Measurements from ENCODE around the gene NRP1. TPM values are rescaled to one million over a fixed set of nuclear protein-coding genes. Genes with fewer than 3 reads are reported as not detected.

NRP1 gene
- total and polyA plus RNA-seq, 4 donors = 14.6 to 55.6 (median 37.8) TPM

DNA sequence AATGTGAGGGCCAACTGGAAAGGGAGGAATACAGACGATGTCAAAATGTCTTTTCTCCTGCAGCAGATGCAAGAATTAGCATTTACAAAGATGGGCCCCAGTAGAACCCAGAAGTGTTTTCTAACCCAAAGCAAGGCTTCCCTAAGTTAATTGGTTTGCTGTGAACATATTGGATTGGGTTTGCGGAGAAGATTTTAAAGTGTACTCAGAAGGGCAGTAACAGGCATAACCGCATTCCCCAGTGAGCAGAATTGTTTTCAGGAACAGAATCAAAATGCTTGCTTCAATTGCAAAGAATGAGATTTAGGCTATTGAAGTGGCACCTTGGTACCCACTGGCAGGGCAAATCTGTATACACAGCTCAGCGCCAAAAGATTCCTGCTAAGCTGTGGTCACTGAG, 78.0 kb downstream of the NRP1 start:
- H3K36me3 ChIP-seq (ENCODE audit: control insufficient read depth in 4 of 4, insufficient read depth in 3 of 4, low read depth in 1 of 4, low read length in 3 of 4) = peaks cover 7 to 25% (median 21%) of the 10 kb centered on the region in 4 donors
- no peak overlapping the region for H3K27ac ChIP-seq (ENCODE audit: low read depth in 1 of 2, low read length in 2 of 2)
- peaks cover 0 to 12% (median 7%) of the 10 kb centered on the region in 4 donors for H3K4me1 ChIP-seq (ENCODE audit: control insufficient read depth in 4 of 4, insufficient read depth in 4 of 4, low read length in 3 of 4)
- H3K9me3 ChIP-seq (ENCODE audit: control insufficient read depth in 4 of 4, low read length in 3 of 4) = no peaks in the 10 kb centered on the region
- 98% methylated on average over 4 of the region's 4 CpGs for WGBS
- H3K9ac ChIP-seq (ENCODE audit: low read depth in 1 of 2, low read length in 2 of 2) = no peak overlapping the region
- no peak for DNase-seq (ENCODE audit: low spot score)
- TF ChIP-seq, protein P1, sequence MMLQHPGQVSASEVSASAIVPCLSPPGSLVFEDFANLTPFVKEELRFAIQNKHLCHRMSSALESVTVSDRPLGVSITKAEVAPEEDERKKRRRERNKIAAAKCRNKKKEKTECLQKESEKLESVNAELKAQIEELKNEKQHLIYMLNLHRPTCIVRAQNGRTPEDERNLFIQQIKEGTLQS (IDR thresholded peaks at IDR 0.05) = no peak
- no peak for TF ChIP-seq FOXA2 (IDR thresholded peaks at IDR 0.05)
- TF ChIP-seq TAF1 (conservative IDR thresholded peaks at IDR 0.05) = no peak
- TF ChIP-seq EGR1 (IDR thresholded peaks at IDR 0.05; ENCODE audit: low read depth in 2 of 2) = no peak
- no peak for TF ChIP-seq HNF4A (conservative IDR thresholded peaks at IDR 0.05)
- TF ChIP-seq, protein P2, sequence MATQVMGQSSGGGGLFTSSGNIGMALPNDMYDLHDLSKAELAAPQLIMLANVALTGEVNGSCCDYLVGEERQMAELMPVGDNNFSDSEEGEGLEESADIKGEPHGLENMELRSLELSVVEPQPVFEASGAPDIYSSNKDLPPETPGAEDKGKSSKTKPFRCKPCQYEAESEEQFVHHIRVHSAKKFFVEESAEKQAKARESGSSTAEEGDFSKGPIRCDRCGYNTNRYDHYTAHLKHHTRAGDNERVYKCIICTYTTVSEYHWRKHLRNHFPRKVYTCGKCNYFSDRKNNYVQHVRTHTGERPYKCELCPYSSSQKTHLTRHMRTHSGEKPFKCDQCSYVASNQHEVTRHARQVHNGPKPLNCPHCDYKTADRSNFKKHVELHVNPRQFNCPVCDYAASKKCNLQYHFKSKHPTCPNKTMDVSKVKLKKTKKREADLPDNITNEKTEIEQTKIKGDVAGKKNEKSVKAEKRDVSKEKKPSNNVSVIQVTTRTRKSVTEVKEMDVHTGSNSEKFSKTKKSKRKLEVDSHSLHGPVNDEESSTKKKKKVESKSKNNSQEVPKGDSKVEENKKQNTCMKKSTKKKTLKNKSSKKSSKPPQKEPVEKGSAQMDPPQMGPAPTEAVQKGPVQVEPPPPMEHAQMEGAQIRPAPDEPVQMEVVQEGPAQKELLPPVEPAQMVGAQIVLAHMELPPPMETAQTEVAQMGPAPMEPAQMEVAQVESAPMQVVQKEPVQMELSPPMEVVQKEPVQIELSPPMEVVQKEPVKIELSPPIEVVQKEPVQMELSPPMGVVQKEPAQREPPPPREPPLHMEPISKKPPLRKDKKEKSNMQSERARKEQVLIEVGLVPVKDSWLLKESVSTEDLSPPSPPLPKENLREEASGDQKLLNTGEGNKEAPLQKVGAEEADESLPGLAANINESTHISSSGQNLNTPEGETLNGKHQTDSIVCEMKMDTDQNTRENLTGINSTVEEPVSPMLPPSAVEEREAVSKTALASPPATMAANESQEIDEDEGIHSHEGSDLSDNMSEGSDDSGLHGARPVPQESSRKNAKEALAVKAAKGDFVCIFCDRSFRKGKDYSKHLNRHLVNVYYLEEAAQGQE (IDR thresholded peaks at IDR 0.05) = no peak
- no peak for TF ChIP-seq NR2F2 (IDR thresholded peaks at IDR 0.05)
- TF ChIP-seq, protein P3, sequence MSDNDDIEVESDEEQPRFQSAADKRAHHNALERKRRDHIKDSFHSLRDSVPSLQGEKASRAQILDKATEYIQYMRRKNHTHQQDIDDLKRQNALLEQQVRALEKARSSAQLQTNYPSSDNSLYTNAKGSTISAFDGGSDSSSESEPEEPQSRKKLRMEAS (IDR thresholded peaks at IDR 0.05) = no peak
- TF ChIP-seq RXRA (IDR thresholded peaks at IDR 0.05) = no peak
- TF ChIP-seq RAD21 (IDR thresholded peaks at IDR 0.05) = no peak
- TF ChIP-seq, protein P4, sequence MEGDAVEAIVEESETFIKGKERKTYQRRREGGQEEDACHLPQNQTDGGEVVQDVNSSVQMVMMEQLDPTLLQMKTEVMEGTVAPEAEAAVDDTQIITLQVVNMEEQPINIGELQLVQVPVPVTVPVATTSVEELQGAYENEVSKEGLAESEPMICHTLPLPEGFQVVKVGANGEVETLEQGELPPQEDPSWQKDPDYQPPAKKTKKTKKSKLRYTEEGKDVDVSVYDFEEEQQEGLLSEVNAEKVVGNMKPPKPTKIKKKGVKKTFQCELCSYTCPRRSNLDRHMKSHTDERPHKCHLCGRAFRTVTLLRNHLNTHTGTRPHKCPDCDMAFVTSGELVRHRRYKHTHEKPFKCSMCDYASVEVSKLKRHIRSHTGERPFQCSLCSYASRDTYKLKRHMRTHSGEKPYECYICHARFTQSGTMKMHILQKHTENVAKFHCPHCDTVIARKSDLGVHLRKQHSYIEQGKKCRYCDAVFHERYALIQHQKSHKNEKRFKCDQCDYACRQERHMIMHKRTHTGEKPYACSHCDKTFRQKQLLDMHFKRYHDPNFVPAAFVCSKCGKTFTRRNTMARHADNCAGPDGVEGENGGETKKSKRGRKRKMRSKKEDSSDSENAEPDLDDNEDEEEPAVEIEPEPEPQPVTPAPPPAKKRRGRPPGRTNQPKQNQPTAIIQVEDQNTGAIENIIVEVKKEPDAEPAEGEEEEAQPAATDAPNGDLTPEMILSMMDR (IDR thresholded peaks at IDR 0.05; ENCODE audit: low read depth, low read length, missing input control) = no peak
- no peak for TF ChIP-seq JUND (IDR thresholded peaks at IDR 0.05)
- TF ChIP-seq HNF4G (IDR thresholded peaks at IDR 0.05) = no peak
- no peak for TF ChIP-seq SP1 (IDR thresholded peaks at IDR 0.05)
- TF ChIP-seq YY1 (IDR thresholded peaks at IDR 0.05) = no peak
- TF ChIP-seq FOXA1 (IDR thresholded peaks at IDR 0.05) = no peak
- no peaks in the 10 kb centered on the region for H3K27me3 ChIP-seq (ENCODE audit: control insufficient read depth in 4 of 4, insufficient read depth in 4 of 4, low read length in 3 of 4)
- no peak overlapping the region for H3K4me3 ChIP-seq (ENCODE audit: low read depth in 1 of 3, low read length in 3 of 3)

DNA sequence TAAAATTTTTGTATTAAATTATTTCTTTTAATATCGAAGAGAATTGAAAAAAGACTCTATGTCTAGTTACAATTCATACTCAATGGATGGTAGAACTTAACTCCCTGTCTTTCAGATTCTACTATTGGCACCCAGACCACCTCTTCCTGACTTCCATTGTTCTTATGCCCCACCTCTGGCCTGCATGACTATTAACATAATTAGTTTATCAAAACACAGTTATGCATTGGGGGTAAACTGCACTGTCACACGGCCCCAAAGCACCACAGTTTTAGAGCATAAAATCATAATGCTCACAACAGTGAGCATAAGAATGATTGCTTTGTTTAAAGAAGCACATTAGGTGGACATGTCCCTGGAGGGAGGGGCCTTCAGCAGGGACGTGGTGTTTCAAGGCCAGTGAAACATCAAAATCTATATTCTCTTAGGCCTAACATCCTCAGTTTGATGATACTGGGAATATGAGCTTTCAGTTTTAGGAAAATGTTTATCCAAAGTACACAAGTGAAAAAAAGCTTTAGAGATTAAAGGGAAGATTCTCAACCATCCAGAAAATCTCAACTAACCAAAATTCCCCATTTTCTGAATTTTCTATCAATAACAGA, 79.8 kb downstream of the NRP1 start:
- Histone ChIP-seq H3K36me3 (ENCODE audit: control insufficient read depth in 4 of 4, insufficient read depth in 3 of 4, low read depth in 1 of 4, low read length in 3 of 4) (peaks cover 7 to 27% (median 24%) of the 10 kb centered on the region in 4 donors), H3K4me3 (ENCODE audit: low read depth in 1 of 3, low read length in 3 of 3) (no peak overlapping the region), H3K27ac (ENCODE audit: low read depth in 1 of 2, low read length in 2 of 2) (no peak overlapping the region), H3K4me1 (ENCODE audit: control insufficient read depth in 4 of 4, insufficient read depth in 4 of 4, low read length in 3 of 4) (peaks cover 0 to 4% (median 0%) of the 10 kb centered on the region in 4 donors), H3K27me3 (ENCODE audit: control insufficient read depth in 4 of 4, insufficient read depth in 4 of 4, low read length in 3 of 4) (no peaks in the 10 kb centered on the region), H3K9me3 (ENCODE audit: control insufficient read depth in 4 of 4, low read length in 3 of 4) (no peaks in the 10 kb centered on the region), H3K9ac (ENCODE audit: low read depth in 1 of 2, low read length in 2 of 2) (no peak overlapping the region)
- WGBS = 79% methylated on average over 3 of the region's 3 CpGs
- no peak for DNase-seq (ENCODE audit: low spot score)
- TF ChIP-seq EGR1 (IDR thresholded peaks at IDR 0.05; ENCODE audit: low read depth in 2 of 2) = no peak
- TF ChIP-seq, protein P4 (IDR thresholded peaks at IDR 0.05; ENCODE audit: low read depth, low read length, missing input control) = no peak
- no peak for TF ChIP-seq GABPA (IDR thresholded peaks at IDR 0.05 in 1 of 2, conservative IDR thresholded peaks at IDR 0.05 in 1 of 2)
- no peak for TF ChIP-seq YY1 (IDR thresholded peaks at IDR 0.05)
- TF ChIP-seq HNF4G (IDR thresholded peaks at IDR 0.05) = no peak
- TF ChIP-seq RXRA (IDR thresholded peaks at IDR 0.05) = no peak
- no peak for TF ChIP-seq HNF4A (conservative IDR thresholded peaks at IDR 0.05)
- no peak for TF ChIP-seq TAF1 (conservative IDR thresholded peaks at IDR 0.05)
- no peak for TF ChIP-seq NR2F2 (IDR thresholded peaks at IDR 0.05)
- TF ChIP-seq JUND (IDR thresholded peaks at IDR 0.05) = no peak
- no peak for TF ChIP-seq RAD21 (IDR thresholded peaks at IDR 0.05)
